SU-DHL-6 (cell line): Measurements from ENCODE around the gene P2RY6.

ENCODE experiments used
- H2AFZ ChIP-seq: fragments of 200-600 bp; sonication (generic); 2 replicates; pipeline ENCODE4 v1.6.1; 2014; ENCODE audit warnings: low read depth, mild to moderate bottlenecking, moderate library complexity, mixed read lengths, antibody characterized with exemption, low read length; ENCODE audit not compliant: severe bottlenecking
- H3F3A ChIP-seq: fragments of 200-600 bp; shearing (Covaris generic); 2 replicates; pipeline ENCODE4 v1.6.0; 2016; ENCODE audit warnings: antibody characterized with exemption, mild to moderate bottlenecking; ENCODE audit not compliant: insufficient read depth
- H3K27ac ChIP-seq: fragments of 200-600 bp; sonication (generic); 2 replicates; pipeline ENCODE4 v1.5.1; 2016; ENCODE audit warnings: low read depth, mild to moderate bottlenecking, low read length, moderate library complexity, mixed read lengths
- H3K27me3 ChIP-seq: fragments of 200-600 bp; sonication (generic), shearing (Covaris generic); 2 replicates; pipeline ENCODE4 v1.6.0; 2014; ENCODE audit warnings: mild to moderate bottlenecking, low read length
- H3K36me3 ChIP-seq: fragments of 200-600 bp; sonication (generic); 2 replicates; pipeline ENCODE4 v1.6.1; 2014; ENCODE audit warnings: mild to moderate bottlenecking, low read length, mixed read lengths
- H3K4me2 ChIP-seq: fragments of 300-600, 200-600 bp; shearing (Covaris generic), sonication (generic); 2 replicates; pipeline ENCODE4 v1.6.0; 2014; ENCODE audit warnings: low read length, low read depth, mild to moderate bottlenecking; ENCODE audit not compliant: poor library complexity, severe bottlenecking
- H3K4me3 ChIP-seq: fragments of 200-600 bp; sonication (generic); 2 replicates; pipeline ENCODE4 v1.5.1; 2014; ENCODE audit warnings: antibody characterized with exemption, low read length, mild to moderate bottlenecking, mixed read lengths; ENCODE audit not compliant: insufficient read depth, poor library complexity, severe bottlenecking
- H3K79me2 ChIP-seq: fragments of 200-600 bp; sonication (generic); 2 replicates; pipeline ENCODE4 v1.6.1; 2014; ENCODE audit warnings: mild to moderate bottlenecking, low read length, moderate library complexity; ENCODE audit not compliant: insufficient read depth
- H3K9ac ChIP-seq: fragments of 200-600 bp; sonication (generic); 2 replicates; pipeline ENCODE4 v1.7.0; 2014; ENCODE audit warnings: mild to moderate bottlenecking, low read length
- H3K9me2 ChIP-seq: fragments of 200-600 bp; sonication (generic); replicated peaks from 2 replicates; pipeline ENCODE4 v1.6.1; 2014; ENCODE audit warnings: low read length; ENCODE audit not compliant: insufficient read depth
- H3K9me3 ChIP-seq: fragments of 200-600 bp; sonication (generic); 2 replicates; pipeline ENCODE4 v1.6.1; 2014; ENCODE audit warnings: low read length, mixed read lengths; ENCODE audit not compliant: insufficient read depth
- H4K20me1 ChIP-seq: fragments of 200-600 bp; sonication (generic); 2 replicates; pipeline ENCODE4 v1.6.1; 2014; ENCODE audit warnings: low read depth, mild to moderate bottlenecking, antibody characterized with exemption, low read length, moderate library complexity, mixed read lengths
- EZH2phosphoT487 ChIP-seq: fragments of 200-600 bp; sonication (generic), shearing (Covaris generic); conservative IDR thresholded peaks from 2 replicates; pipeline ENCODE4 v1.6.1; 2018; ENCODE audit warnings: mild to moderate bottlenecking, antibody characterized with exemption, low read length, moderate library complexity, mixed read lengths
- TF ChIP-seq, protein P1 (sequence below): fragments of 200-600 bp; sonication (generic); IDR thresholded peaks from one replicate; pipeline ENCODE4 v1.5.1; 2017; ENCODE audit warnings: antibody characterized with exemption, mild to moderate bottlenecking, low read length, moderate library complexity; ENCODE audit not compliant: insufficient read depth, poor library complexity, severe bottlenecking

The P2RY6 gene

DNA sequence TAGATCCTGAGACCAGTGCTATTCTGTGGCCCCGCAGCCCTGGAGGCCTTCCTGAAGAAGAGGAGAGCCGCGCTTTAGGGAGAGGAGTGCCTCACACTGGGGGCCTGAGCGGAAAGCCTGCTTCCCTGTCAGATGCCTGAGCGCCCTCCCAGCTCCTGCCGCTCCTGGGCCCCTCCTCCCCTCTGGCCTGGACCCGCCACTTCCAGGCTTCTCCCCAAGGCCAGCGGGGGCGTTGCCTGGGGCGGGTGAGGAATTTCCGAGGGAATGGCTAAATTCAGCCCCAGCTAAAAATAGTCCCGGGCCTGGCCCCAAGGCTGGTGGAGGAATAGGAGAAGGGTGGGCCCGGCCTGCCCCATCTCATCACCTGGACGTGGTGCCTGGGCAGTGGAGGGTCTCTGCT lies 51.3 kb downstream of the P2RY6 start:
- Histone ChIP-seq H3K9me3 (no peaks in the 10 kb centered on the region), H4K20me1 (no peaks in the 10 kb centered on the region), H3K4me3 (no peak overlapping the region), H3K9me2 (no peaks in the 10 kb centered on the region), H3K9ac (no peak overlapping the region), H2AFZ (no peak overlapping the region), H3K4me2 (no peak overlapping the region), H3K79me2 (no peaks in the 10 kb centered on the region), H3K27ac (no peak overlapping the region), H3K36me3 (no peaks in the 10 kb centered on the region), H3K27me3 (no peaks in the 10 kb centered on the region), H3F3A (no peaks in the 10 kb centered on the region)
- TF ChIP-seq, protein P1, sequence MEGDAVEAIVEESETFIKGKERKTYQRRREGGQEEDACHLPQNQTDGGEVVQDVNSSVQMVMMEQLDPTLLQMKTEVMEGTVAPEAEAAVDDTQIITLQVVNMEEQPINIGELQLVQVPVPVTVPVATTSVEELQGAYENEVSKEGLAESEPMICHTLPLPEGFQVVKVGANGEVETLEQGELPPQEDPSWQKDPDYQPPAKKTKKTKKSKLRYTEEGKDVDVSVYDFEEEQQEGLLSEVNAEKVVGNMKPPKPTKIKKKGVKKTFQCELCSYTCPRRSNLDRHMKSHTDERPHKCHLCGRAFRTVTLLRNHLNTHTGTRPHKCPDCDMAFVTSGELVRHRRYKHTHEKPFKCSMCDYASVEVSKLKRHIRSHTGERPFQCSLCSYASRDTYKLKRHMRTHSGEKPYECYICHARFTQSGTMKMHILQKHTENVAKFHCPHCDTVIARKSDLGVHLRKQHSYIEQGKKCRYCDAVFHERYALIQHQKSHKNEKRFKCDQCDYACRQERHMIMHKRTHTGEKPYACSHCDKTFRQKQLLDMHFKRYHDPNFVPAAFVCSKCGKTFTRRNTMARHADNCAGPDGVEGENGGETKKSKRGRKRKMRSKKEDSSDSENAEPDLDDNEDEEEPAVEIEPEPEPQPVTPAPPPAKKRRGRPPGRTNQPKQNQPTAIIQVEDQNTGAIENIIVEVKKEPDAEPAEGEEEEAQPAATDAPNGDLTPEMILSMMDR = no peak
- TF ChIP-seq EZH2phosphoT487 = no peak

GRCh38 chr11:73324116-73324515 lies 52.0 kb downstream of the P2RY6 start:
- Histone ChIP-seq H3K36me3 (no peaks in the 10 kb centered on the region), H4K20me1 (no peaks in the 10 kb centered on the region), H3K4me2 (no peak overlapping the region), H3K9me2 (no peaks in the 10 kb centered on the region), H3K9ac (no peak overlapping the region), H3K79me2 (no peaks in the 10 kb centered on the region), H3K4me3 (no peak overlapping the region), H3K9me3 (no peaks in the 10 kb centered on the region), H3K27me3 (no peaks in the 10 kb centered on the region), H2AFZ (no peak overlapping the region), H3F3A (no peaks in the 10 kb centered on the region), H3K27ac (no peak overlapping the region)
- TF ChIP-seq, protein P1 = no peak
- TF ChIP-seq EZH2phosphoT487 = no peak

- H3K9ac ChIP-seq = no peak overlapping the region
- no peak overlapping the region for H2AFZ ChIP-seq
- no peaks in the 10 kb centered on the region for H3K9me2 ChIP-seq
- H3K27ac ChIP-seq = no peak overlapping the region
- no peak overlapping the region for H3K4me2 ChIP-seq
- no peaks in the 10 kb centered on the region for H3K9me3 ChIP-seq
- no peaks in the 10 kb centered on the region for H3K79me2 ChIP-seq
- no peaks in the 10 kb centered on the region for H3K27me3 ChIP-seq
- H3K36me3 ChIP-seq = no peaks in the 10 kb centered on the region
- no peaks in the 10 kb centered on the region for H3F3A ChIP-seq
- TF ChIP-seq, protein P1 = no peak
- TF ChIP-seq EZH2phosphoT487 = no peak
- H4K20me1 ChIP-seq = no peaks in the 10 kb centered on the region
- H3K4me3 ChIP-seq = no peak overlapping the region
Measured at GRCh38 chr11:73324665-73325035, 52.5 kb downstream of the P2RY6 start.
